Stimulated activated naive B cell treated with anti-CD40 and anti-IgM and Interleukin-4, amounts not matched to agents 10 μg/mL and 1 μg/mL and 100 μg/mL, for 72 hours (primary cell): Measurements from ENCODE around the gene KICS2.
"Not testable (repeated sequence)": the region's sequence is repeated elsewhere in the genome, so short reads cannot be mapped to it uniquely, and the experiment has no call there.

ENCODE experiments used
- ATAC-seq, 2 donors: fragments of 150-1000 bp; cut with Tn5 transposase; replicated peaks; 2 replicates each; pipeline ENCODE4 v1.10.0; 2021; ENCODE audit warnings: moderate library complexity in 1 of 2
- DNase-seq: peaks from one replicate; pipeline ENCODE4 v3.0.0; 2021
- H3K27ac Mint-ChIP-seq: one replicate; pipeline ENCODE4 v1.8.0; 2022; ENCODE audit warnings: mild to moderate bottlenecking, mixed read lengths
- H3K27me3 Mint-ChIP-seq, 2 donors: one replicate each; pipeline ENCODE4 v1.8.0; 2022; ENCODE audit warnings: mixed read lengths in 2 of 2
- H3K36me3 Mint-ChIP-seq, 2 donors: one replicate each; pipeline ENCODE4 v1.8.0; 2022; ENCODE audit warnings: mixed read lengths in 2 of 2, mild to moderate bottlenecking in 1 of 2
- H3K4me1 Mint-ChIP-seq, 2 donors: one replicate each; pipeline ENCODE4 v1.8.0; 2022; ENCODE audit warnings: mixed read lengths in 2 of 2, mild to moderate bottlenecking in 1 of 2
- H3K4me3 Mint-ChIP-seq, 2 donors: one replicate each; pipeline ENCODE4 v1.8.0; 2022; ENCODE audit warnings: mild to moderate bottlenecking in 2 of 2, mixed read lengths in 2 of 2, moderate library complexity in 1 of 2
- H3K9me3 Mint-ChIP-seq, 2 donors: one replicate each; pipeline ENCODE4 v1.8.0; 2022; ENCODE audit warnings: mixed read lengths in 2 of 2, mild to moderate bottlenecking in 1 of 2

The KICS2 gene

DNA sequence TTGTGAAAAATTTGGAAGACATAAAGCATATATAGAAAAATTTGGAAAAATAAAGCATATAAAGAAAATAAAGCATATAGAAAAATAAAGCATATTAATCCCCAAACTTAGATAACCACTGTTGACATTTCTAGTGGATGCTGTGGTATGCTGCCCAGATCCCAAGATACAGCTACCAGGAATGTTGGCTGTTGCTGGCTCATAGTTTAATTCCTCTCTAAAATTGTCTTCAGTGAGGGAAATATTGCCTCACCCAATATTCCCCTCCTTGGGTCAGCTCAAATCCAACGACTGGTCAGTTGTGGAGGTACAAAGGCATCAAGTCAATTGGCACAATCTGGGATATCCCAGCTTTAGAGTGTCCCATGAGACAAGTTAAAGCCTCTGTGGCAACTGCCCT, 10.1 kb upstream of the KICS2 start:
- ATAC-seq: no peak
- no peak for DNase-seq
- Mint-ChIP-seq H3K9me3 (no peaks in the 10 kb centered on the region), H3K27me3 (peaks cover 8 to 26% of the 10 kb centered on the region in 2 donors), H3K4me3 (no peak overlapping the region), H3K27ac (no peak overlapping the region), H3K36me3 (no peaks in the 10 kb centered on the region), H3K4me1 (no peaks in the 10 kb centered on the region)

DNA sequence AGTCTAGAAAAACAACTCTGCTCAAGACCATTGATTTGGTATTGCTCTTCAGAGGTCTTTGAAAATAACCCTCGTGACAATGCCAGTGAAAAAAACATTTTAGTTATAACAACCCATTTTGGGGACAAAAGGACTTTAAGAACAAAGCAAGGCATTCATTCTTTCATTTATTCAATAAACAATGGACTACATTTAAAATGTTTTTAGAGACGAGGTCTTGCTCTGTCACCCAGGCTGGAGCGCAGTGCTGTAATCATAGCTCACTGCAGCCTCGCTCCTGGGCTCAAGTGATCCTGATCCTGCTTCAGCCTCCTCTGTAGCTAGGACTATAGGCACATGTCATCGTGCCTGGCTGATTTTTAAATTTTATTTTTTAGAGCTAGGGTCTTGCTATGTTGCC, 7.7 kb upstream of the KICS2 start:
- H3K36me3 Mint-ChIP-seq: no peaks in the 10 kb centered on the region
- H3K9me3 Mint-ChIP-seq: no peaks in the 10 kb centered on the region
- ATAC-seq (no peak), DNase-seq (no peak)
- H3K4me3 Mint-ChIP-seq: no peak overlapping the region
- H3K27me3 Mint-ChIP-seq: peaks cover 12 to 19% of the 10 kb centered on the region in 2 donors
- no peak overlapping the region for H3K27ac Mint-ChIP-seq
- no peaks in the 10 kb centered on the region for H3K4me1 Mint-ChIP-seq

DNA sequence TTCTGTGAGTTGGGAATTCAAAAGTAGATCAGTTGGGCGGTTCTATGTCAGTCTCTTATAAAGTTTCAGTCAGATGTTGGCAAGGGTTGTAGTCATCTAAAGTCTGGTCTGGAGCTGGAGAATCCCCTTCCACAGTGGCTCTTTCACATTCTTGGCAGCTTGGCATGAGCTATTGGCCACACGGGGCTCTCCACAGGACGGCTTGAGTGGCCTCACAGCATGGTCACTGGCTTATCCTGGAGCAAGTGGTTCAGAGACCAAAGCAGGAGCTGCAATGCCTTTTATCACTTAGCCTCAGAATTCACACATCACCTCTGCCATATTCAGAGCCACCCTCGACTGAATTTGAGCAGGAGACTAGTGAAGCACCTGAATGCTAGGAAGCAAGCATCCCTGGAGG, 7.1 kb upstream of the KICS2 start:
- H3K4me1 Mint-ChIP-seq: no peaks in the 10 kb centered on the region
- no peak overlapping the region for H3K27ac Mint-ChIP-seq
- ATAC-seq (no peak), DNase-seq (no peak)
- H3K27me3 Mint-ChIP-seq: peaks cover 12 to 14% of the 10 kb centered on the region in 2 donors
- no peak overlapping the region for H3K4me3 Mint-ChIP-seq
- no peaks in the 10 kb centered on the region for H3K9me3 Mint-ChIP-seq
- H3K36me3 Mint-ChIP-seq: no peaks in the 10 kb centered on the region

DNA sequence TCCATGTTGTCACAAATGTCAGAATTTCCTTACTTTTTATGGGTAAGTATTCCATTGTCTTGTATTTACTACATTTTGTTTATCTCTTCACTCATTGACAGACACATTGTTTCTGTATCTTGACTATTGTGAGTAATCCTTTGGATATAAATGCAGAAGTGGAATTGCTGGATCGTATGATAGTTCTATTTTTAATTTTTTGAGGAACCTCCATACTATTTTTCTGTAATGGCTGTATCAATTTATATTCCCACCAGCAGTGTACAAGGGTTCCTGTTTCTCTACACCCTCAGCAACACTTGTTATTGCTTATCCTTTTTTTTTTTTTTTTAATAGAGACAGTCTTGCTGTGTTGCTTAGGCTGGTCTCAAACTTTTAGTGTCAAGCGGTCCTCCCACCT, 3.5 kb upstream of the KICS2 start:
- Mint-ChIP-seq H3K9me3 (no peaks in the 10 kb centered on the region), H3K4me3 (no peak overlapping the region), H3K4me1 (peaks cover 0 to 9% of the 10 kb centered on the region in 2 donors), H3K27me3 (peaks cover 9 to 14% of the 10 kb centered on the region in 2 donors), H3K36me3 (no peaks in the 10 kb centered on the region), H3K27ac (no peak overlapping the region)
- DNase-seq: no peak
- no peak for ATAC-seq

DNA sequence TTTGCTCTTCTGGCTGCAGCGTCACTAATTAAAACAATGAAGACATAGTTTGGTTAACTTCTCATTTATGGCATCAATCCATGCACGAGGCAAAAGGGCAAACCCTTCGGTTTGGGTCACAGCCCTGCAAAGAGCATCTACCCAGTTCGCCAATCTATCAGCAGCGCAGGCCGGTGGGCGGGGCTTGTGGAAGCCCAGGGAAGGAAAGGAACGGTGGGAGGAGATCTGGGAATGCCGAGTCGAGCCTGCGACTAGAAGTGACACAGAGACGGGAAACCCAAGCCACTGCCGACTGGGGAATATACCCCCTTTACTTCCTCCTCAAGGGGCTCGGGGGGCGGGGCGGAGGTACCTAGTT, 466 bp downstream of the KICS2 start:
- peak; percentile 37 for DNase-seq
- Mint-ChIP-seq H3K4me3 (peak overlapping the region; percentile 89 to 100), H3K27ac (peak overlapping the region; percentile 100), H3K27me3 (peaks cover 0 to 2% of the 10 kb centered on the region in 2 donors), H3K4me1 (peaks cover 14 to 18% of the 10 kb centered on the region in 2 donors), H3K9me3 (no peaks in the 10 kb centered on the region), H3K36me3 (no peaks in the 10 kb centered on the region)
- peak; percentile 47 to 48 for ATAC-seq

DNA sequence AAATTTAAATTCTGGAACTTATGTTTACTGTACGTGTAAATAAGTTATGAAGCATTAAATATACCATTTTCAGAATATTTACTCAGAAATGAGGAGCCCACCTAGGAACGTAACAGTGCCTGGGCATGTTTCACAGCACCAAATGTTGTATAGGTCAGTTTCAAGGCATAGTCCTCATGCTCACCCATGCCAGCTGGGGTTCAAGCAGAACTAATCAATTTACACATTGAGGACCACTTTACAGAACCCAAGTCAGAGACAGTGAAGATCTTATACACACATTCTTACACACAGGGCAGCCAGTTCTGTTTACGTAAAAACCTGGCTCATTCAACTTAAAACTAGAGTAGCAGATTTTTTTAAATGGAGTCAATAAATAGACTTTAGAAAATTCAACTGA, 2.0 kb downstream of the KICS2 start:
- peaks cover 2 to 4% of the 10 kb centered on the region in 2 donors for H3K36me3 Mint-ChIP-seq

DNA sequence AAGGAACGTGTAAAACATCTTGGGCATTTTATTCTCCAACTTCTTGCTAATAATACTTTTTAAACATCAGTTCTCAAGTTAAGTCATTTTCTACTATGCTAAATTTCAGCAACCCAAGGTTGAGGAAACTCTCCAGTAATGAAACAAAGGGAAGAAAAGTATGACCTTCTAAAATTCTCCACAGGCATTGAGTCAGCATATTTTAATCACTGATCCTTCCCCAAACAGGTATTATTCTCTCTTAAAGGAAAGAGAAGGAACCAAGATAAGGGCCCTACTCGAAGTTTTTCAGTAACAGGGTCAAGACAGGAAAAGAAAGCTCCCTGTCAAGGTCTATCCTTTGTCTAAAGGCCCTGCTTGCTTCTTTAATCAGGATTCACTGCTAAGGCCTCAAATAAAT, 3.0 kb downstream of the KICS2 start:
- peak overlapping the region; percentile 79 for H3K27ac Mint-ChIP-seq
- no peaks in the 10 kb centered on the region for H3K9me3 Mint-ChIP-seq
- H3K4me1 Mint-ChIP-seq: peaks cover 14 to 18% of the 10 kb centered on the region in 2 donors
- ATAC-seq (no peak), DNase-seq (no peak)
- H3K27me3 Mint-ChIP-seq: no peaks in the 10 kb centered on the region
- peak overlapping the region; percentile 9 to 21 for H3K4me3 Mint-ChIP-seq
- peaks cover 2 to 4% of the 10 kb centered on the region in 2 donors for H3K36me3 Mint-ChIP-seq

More for the DNA sequence above, 2.0 kb downstream of the KICS2 start:
- DNase-seq: no peak
- H3K9me3 Mint-ChIP-seq: no peaks in the 10 kb centered on the region
- ATAC-seq: no peak
- no peak overlapping the region for H3K4me3 Mint-ChIP-seq
- H3K27me3 Mint-ChIP-seq: no peaks in the 10 kb centered on the region
- no peak overlapping the region for H3K27ac Mint-ChIP-seq
- H3K4me1 Mint-ChIP-seq: peaks cover 14 to 18% of the 10 kb centered on the region in 2 donors

DNA sequence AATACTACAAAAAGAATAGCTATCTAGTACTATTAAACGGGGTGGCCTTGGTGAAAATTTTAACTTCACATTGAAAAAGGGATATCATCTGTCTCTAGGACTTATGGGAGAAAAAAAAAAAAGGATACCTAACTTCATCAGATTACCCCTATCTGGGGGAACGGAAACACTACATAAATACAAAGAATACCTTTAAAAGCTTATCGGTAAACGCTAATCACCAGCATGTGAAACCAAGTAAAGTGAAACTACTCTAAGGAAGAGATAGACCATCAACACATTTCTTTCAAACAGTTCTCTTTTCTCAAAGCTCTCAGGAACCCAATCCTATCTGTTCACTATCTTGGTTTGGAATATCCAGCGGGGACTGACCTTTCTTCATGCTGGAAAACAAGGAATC, 3.5 kb downstream of the KICS2 start:
- DNase-seq: no peak

DNA sequence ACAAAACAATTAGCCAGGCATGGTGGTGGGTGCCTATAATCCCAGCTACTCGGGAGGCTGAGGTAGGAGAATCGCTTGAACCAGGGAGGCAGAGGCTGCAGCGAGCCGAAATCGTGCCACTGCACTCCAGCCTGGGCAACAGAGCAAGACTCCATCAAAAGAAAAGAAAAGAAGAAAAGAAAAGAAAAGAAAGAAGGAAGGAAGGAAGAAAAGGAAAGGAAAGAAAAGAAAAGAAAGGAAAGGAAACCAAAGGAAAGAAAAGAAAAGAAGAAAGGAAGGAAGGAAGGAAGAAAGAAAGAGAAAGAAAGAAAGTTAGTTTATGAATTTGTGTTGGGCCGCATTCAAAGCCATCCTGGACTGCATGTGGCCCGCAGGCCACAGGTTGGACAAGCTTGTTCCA, 4.5 kb downstream of the KICS2 start:
- peaks cover 12 to 18% of the 10 kb centered on the region in 2 donors for H3K4me1 Mint-ChIP-seq
- H3K9me3 Mint-ChIP-seq, DNase-seq, H3K27me3 Mint-ChIP-seq, ATAC-seq: not testable (repeated sequence)
- H3K27ac Mint-ChIP-seq: peak overlapping the region; percentile 28
- peaks cover 10 to 16% of the 10 kb centered on the region in 2 donors for H3K36me3 Mint-ChIP-seq
- H3K4me3 Mint-ChIP-seq: peak overlapping the region in 1 of 2 donors; percentile 3

More for the DNA sequence above, 3.5 kb downstream of the KICS2 start:
- H3K9me3 Mint-ChIP-seq: no peaks in the 10 kb centered on the region
- H3K36me3 Mint-ChIP-seq: peaks cover 8 to 9% of the 10 kb centered on the region in 2 donors
- no peak for ATAC-seq
- peaks cover 14 to 18% of the 10 kb centered on the region in 2 donors for H3K4me1 Mint-ChIP-seq
- peak overlapping the region; percentile 23 to 60 for H3K4me3 Mint-ChIP-seq
- H3K27me3 Mint-ChIP-seq: no peaks in the 10 kb centered on the region
- H3K27ac Mint-ChIP-seq: peak overlapping the region; percentile 7

DNA sequence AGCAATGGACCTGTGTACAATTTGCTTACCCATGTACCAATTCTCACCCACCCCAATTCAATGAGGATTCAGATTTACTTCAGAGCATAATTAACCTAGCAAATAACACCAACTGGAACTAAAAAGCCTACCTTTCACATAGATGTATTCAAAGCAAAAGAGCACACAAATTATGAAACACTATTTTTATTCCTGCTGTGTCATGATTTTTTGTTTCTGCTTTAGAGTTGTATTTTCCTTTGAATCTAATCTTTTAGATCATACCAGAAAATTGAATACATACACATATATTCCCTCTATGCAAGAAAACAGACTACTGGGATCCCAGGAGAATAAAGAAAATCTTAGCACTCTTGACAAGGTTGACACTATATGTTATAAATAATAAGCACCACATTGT, 5.9 kb downstream of the KICS2 start:
- Mint-ChIP-seq H3K27me3 (no peaks in the 10 kb centered on the region), H3K27ac (no peak overlapping the region), H3K36me3 (peaks cover 18 to 27% of the 10 kb centered on the region in 2 donors), H3K9me3 (no peaks in the 10 kb centered on the region), H3K4me1 (peaks cover 7 to 18% of the 10 kb centered on the region in 2 donors), H3K4me3 (no peak overlapping the region)
- ATAC-seq (no peak), DNase-seq (no peak)

DNA sequence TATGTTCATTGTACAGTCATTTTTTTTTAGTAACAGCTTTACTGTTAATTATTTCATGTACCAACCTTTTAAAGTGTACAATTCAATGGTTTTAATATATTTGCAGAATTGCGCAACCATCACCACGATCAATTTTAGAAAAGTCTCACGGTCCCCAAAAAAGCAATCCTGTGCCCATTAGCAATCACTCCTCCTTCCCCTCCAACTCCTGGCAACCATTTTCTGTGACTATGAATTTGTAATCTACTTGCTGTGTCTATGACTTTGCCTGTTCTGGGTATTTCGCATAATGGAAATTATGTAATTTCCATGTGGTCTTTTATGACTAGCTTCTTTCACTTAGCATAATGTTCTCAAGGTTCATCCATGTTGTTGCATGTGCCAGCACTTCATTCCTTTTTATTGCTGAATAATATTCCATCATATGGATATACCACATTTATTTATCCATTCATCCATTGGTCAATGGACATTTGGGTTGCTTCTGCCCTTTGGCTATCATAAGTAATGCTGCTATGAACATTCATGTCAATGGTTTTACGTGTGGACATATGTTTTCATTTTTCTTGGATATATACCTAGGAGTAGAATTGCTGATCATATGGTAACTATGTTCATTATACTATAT, 9.9 kb downstream of the KICS2 start:
- Mint-ChIP-seq H3K36me3 (peaks cover 23 to 48% of the 10 kb centered on the region in 2 donors), H3K27ac (no peak overlapping the region), H3K4me3 (no peak overlapping the region), H3K9me3 (no peaks in the 10 kb centered on the region), H3K27me3 (no peaks in the 10 kb centered on the region), H3K4me1 (no peaks in the 10 kb centered on the region)
- no peak for ATAC-seq
- no peak for DNase-seq

DNA sequence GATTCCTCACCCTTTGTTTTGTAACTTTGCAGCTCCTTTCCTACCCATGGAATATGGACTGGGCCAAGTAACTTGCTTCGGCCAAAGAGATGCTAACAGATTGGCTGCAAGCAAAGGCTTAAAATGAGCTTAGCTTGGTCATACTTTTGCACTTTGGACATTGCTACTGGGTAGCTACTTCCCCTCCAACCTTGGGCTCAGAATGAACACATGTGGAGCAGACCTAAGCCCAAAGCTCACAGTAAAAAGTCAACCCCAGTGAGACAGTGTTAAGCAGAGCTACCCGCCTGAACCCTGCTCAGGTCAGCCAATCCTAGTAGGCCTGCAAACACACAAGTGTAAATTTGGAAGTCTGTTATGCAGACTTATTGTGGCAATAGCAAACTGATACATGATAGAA, 14.6 kb downstream of the KICS2 start:
- no peak for DNase-seq
- H3K4me3 Mint-ChIP-seq: no peak overlapping the region
- no peaks in the 10 kb centered on the region for H3K27me3 Mint-ChIP-seq

DNA sequence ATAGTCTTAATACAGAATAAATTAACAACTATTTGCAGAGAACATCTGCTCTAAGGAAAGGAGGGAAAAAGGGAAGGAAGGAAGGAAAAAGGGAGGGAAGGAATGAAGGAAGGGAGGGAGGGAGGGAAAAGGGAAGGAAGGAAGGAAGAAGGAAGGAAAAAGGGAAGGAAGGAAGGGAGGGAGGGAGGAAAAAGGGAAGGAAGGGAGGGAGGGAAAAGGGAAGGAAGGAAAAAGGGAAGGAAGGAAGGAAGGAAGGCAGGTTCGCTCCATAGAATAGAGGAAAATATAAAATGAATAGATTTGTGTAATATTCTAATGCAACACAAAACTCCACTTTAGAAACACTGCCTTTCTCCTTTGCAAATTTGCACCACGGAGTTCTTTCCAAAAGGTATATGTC, 16.6 kb downstream of the KICS2 start:
- ATAC-seq (no peak), DNase-seq (no peak)
- Mint-ChIP-seq H3K27ac (no peak overlapping the region), H3K4me3 (no peak overlapping the region), H3K9me3 (peaks cover 0 to 2% of the 10 kb centered on the region in 2 donors), H3K27me3 (no peaks in the 10 kb centered on the region), H3K4me1 (no peaks in the 10 kb centered on the region), H3K36me3 (peaks cover 29 to 52% of the 10 kb centered on the region in 2 donors)

More for the DNA sequence above, 14.6 kb downstream of the KICS2 start:
- Mint-ChIP-seq H3K36me3 (peaks cover 31 to 62% of the 10 kb centered on the region in 2 donors), H3K4me1 (no peaks in the 10 kb centered on the region), H3K27ac (no peak overlapping the region), H3K9me3 (peaks cover 0 to 2% of the 10 kb centered on the region in 2 donors)
- no peak for ATAC-seq

DNA sequence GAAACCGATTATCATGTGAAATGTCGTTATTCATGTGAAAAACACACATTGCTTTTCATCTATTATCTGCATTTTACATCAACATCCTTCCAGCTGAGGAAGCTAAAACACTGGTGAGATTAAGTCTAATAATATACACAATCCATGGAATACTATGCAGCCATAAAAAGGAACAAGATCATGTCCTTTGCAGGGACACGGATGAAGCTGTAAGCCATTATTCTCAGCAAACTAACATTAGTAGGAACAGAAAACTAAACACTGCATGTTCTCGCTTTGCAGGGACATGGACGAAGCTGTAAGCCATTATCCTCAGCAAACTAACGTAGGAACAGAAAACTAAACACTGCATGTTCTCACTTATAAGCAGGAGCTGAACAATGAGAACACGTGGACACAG, 18.3 kb downstream of the KICS2 start:
- H3K36me3 Mint-ChIP-seq: peaks cover 29 to 47% of the 10 kb centered on the region in 2 donors
- DNase-seq: no peak
- peaks cover 0 to 2% of the 10 kb centered on the region in 2 donors for H3K9me3 Mint-ChIP-seq

DNA sequence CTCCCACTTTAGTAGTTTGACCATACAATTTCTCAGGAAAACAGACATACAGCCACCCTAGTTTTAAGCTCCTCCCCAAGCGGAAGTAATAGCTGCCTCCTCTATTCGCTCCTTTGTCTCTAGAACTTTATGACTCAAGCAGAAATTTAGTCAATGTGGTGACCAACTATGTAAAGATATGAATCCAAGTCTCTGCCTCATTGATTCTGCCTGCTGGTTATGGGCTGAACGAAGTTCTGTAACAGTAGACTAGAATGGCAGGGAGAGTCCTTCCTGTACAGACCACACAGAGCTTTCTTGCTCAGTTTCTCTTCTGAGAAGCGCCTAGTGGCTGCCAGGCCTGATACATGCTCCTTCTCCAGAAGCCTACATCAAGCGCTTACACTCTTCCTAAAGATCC, 19.1 kb downstream of the KICS2 start:
- peaks cover 0 to 2% of the 10 kb centered on the region in 2 donors for H3K9me3 Mint-ChIP-seq
- no peak overlapping the region for H3K4me3 Mint-ChIP-seq
- no peak overlapping the region for H3K27ac Mint-ChIP-seq
- peaks cover 26 to 43% of the 10 kb centered on the region in 2 donors for H3K36me3 Mint-ChIP-seq
- DNase-seq: no peak
- no peak for ATAC-seq
- no peaks in the 10 kb centered on the region for H3K4me1 Mint-ChIP-seq
- H3K27me3 Mint-ChIP-seq: no peaks in the 10 kb centered on the region

More for the DNA sequence above, 18.3 kb downstream of the KICS2 start:
- no peak overlapping the region for H3K27ac Mint-ChIP-seq
- no peak for ATAC-seq
- H3K4me1 Mint-ChIP-seq: no peaks in the 10 kb centered on the region
- no peaks in the 10 kb centered on the region for H3K27me3 Mint-ChIP-seq
- no peak overlapping the region for H3K4me3 Mint-ChIP-seq
